ENCODE data around the gene IRF2BP1. TPM values are rescaled to one million over a fixed set of nuclear protein-coding genes. Genes with fewer than 3 reads are reported as not detected.

Gene IRF2BP1
- total RNA-seq, 2 experiments from 2014 or later, result 21.0 to 21.6 TPM

DNA sequence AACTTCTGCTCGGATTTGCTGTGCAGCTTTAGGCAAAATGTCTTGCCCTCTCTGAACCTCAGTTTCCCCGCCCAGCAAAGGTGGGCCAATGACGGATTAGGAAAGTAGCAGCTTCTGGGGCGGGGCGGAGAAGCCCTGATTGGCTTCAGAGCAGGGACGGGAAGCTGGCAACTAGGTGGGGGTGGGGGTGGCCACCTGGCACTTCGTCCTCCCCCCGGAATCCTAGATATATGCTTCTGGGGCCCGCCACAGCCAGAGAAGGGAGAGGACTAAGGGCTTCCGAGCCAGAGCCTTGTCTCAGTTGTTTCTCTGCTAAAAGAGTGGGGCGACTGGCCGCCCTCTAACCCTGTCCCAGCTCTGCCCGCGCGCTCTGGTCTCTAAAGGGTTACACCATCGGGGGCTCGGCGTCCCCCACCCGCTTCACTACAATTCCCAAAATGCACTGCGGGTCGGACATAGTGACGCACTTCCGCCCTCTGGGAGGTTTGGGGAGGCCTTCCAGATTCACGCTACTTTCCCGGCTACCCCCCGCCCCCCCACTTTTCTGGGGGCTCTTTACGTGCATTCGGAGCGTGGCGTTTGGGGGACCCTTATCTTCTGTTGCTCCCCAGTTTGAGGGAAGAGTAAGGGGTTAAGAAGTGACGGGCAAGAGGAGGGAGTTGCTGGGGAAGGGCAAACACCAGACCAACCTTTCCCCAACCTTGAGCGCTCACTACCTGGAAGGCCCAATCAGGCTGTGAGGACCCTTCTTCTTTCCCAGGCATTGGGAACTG is 672 bp upstream of the IRF2BP1 start:
- Histone ChIP-seq H3K27ac (ENCODE audit: low read depth in 1 of 2, low read length in 2 of 2) (peak overlapping the region; percentile 82 to 87), H3K4me3 (ENCODE audit: low read length) (peak overlapping the region; percentile 78), H3K4me1 (ENCODE audit: insufficient read depth, low read length) (peaks cover 46% of the 10 kb centered on the region), H3K27me3 (ENCODE audit: control insufficient read depth in 1 of 2, insufficient read depth in 2 of 2, low read length in 2 of 2) (no peaks in the 10 kb centered on the region), H3K9me3 (ENCODE audit: control insufficient read depth in 1 of 2, insufficient read depth in 1 of 2, low read length in 2 of 2) (no peaks in the 10 kb centered on the region), H3K36me3 (ENCODE audit: insufficient read depth, low read length) (peaks cover 5% of the 10 kb centered on the region)
- intact Hi-C loops (cut with DNase I, micrococcal nuclease), result loop anchor here (1.0 to 5.0 kb wide), 8 partner anchors 16 to 1596 kb away; partner anchors contain the start of genes CCDC61 (in 2 of the 2), MYPOP (in 2 of the 2), SYMPK (in 2 of the 2) and FBXO46 (in 1 of the 2)
- TF ChIP-seq, protein P1, sequence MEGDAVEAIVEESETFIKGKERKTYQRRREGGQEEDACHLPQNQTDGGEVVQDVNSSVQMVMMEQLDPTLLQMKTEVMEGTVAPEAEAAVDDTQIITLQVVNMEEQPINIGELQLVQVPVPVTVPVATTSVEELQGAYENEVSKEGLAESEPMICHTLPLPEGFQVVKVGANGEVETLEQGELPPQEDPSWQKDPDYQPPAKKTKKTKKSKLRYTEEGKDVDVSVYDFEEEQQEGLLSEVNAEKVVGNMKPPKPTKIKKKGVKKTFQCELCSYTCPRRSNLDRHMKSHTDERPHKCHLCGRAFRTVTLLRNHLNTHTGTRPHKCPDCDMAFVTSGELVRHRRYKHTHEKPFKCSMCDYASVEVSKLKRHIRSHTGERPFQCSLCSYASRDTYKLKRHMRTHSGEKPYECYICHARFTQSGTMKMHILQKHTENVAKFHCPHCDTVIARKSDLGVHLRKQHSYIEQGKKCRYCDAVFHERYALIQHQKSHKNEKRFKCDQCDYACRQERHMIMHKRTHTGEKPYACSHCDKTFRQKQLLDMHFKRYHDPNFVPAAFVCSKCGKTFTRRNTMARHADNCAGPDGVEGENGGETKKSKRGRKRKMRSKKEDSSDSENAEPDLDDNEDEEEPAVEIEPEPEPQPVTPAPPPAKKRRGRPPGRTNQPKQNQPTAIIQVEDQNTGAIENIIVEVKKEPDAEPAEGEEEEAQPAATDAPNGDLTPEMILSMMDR (IDR thresholded peaks at IDR 0.05), result no peak
- peaks cover 24% of the 10 kb centered on the region for H3K36me3 Mint-ChIP-seq (ENCODE audit: low read depth)
- H3K27me3 Mint-ChIP-seq, result no peaks in the 10 kb centered on the region
- H3K9me3 Mint-ChIP-seq, result no peaks in the 10 kb centered on the region
- DNase-seq (peak; percentile 80 to 95 (median 85)), ATAC-seq (ENCODE audit: poor library complexity) (peak; percentile 68)
- CTCF ChIA-PET, result interaction anchor here (0.6 to 2.9 kb wide), 5 partner anchors 16 to 1463 kb away, joined by 3 to 12 read pairs (median 4); partner anchors contain the start of genes DHX34, FOXA3, MYPOP and SYMPK
- POLR2A ChIA-PET, result interaction anchor here (1.0 to 2.8 kb wide), 6 partner anchors 16 to 170 kb away, joined by 4 to 44 read pairs (median 13); partner anchors contain the start of genes CCDC61, FBXO46, FOXA3 and MYPOP
- peaks cover 31% of the 10 kb centered on the region for H3K4me1 Mint-ChIP-seq (ENCODE audit: low read depth)
- H3K4me3 Mint-ChIP-seq, result peak overlapping the region; percentile 98
- H3K27ac Mint-ChIP-seq, result peak overlapping the region; percentile 99

DNA sequence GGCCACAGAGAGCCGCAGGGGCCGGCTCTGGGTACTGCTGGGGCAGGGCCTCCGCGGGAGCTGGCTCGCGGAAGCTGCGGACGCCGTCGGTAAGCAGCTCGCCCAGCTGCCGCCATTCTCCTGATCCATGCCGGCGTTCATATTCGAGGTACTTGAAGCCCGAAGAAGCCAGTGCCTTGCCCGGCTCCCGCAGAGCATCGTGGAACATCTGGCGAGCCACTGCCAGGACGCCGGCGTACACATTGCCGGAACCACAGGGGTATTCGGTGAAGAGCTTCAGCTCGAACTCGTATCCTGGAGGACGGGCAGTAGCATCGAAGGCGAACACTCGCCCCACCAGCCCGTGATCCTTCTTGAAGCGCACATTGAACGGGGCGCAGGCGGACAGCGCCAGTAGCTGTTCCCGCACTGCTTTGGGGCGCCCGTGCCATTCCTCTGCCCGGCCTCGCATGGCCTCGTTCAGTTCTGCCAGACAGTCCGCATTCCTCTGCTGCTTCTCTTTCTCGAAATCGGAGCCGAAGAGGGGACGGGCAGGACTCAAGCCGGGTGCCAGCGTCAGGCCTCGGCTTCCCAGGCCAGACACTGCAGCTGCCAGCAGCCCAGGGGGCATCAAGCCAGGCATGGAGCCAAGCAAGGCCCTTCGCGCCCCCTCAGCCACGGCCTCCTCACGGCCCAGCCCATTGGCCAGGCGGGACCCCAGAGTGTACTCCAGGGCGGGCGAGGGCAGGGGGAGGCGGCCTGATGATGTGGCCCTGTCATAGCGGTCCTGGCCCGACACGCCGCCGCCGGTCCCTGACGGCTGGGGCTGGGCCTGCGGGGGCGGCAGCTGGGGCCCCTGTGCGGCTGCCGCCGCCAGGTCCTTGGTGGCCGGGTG is 1.0 kb downstream of the IRF2BP1 start:
- H3K27ac ChIP-seq (ENCODE audit: low read depth in 1 of 2, low read length in 2 of 2), result peak overlapping the region in 1 of 2 donors; percentile 82
- intact Hi-C loops (cut with DNase I, micrococcal nuclease), result loop anchor here (5.0 kb wide), 3 partner anchors 112 to 1597 kb away; partner anchors contain the start of genes CCDC61 (in 1 of the 2), FBXO46 (in 1 of the 2), KPTN (in 1 of the 2) and MEIOSIN (in 1 of the 2)
- Mint-ChIP-seq H3K36me3 (ENCODE audit: low read depth) (peaks cover 18% of the 10 kb centered on the region), H3K9me3 (no peaks in the 10 kb centered on the region), H3K4me1 (ENCODE audit: low read depth) (peaks cover 34% of the 10 kb centered on the region), H3K4me3 (peak overlapping the region; percentile 45), H3K27me3 (no peaks in the 10 kb centered on the region), H3K27ac (no peak overlapping the region)
- TF ChIP-seq, protein P1 (IDR thresholded peaks at IDR 0.05), result no peak
- POLR2A ChIA-PET, result interaction anchor here (0.7 to 2.8 kb wide), 4 partner anchors 17 to 116 kb away, joined by 3 to 44 read pairs (median 29); partner anchors contain the start of genes FOXA3, MYPOP, SIX5 and SYMPK
- H3K9me3 ChIP-seq (ENCODE audit: control insufficient read depth in 1 of 2, insufficient read depth in 1 of 2, low read length in 2 of 2), result no peaks in the 10 kb centered on the region
- peaks cover 46% of the 10 kb centered on the region for H3K4me1 ChIP-seq (ENCODE audit: insufficient read depth, low read length)
- no peak for ATAC-seq (ENCODE audit: poor library complexity)
- H3K4me3 ChIP-seq (ENCODE audit: low read length), result peak overlapping the region; percentile 78
- DNase-seq, result no peak
- CTCF ChIA-PET, result interaction anchor here (2.9 kb wide), 1 partner anchor 21 kb away, joined by 12 read pairs; the partner anchor contains the start of genes FOXA3 and SYMPK
- H3K27me3 ChIP-seq (ENCODE audit: control insufficient read depth in 1 of 2, insufficient read depth in 2 of 2, low read length in 2 of 2), result no peaks in the 10 kb centered on the region
- peaks cover 5% of the 10 kb centered on the region for H3K36me3 ChIP-seq (ENCODE audit: insufficient read depth, low read length)

Data from CD4-positive, alpha-beta T cell (primary cell).